GM23338 (cell line): ENCODE data around the gene TAGLN. TPM values are rescaled to one million over a fixed set of nuclear protein-coding genes. Genes with fewer than 3 reads are reported as not detected.

Experiments
- ATAC-seq: fragments of 200-7000 bp; cut with Tn5 transposase; 3 replicates; pipeline ENCODE4 v1.9.1; 2020
- DNase-seq: peaks from one replicate; pipeline ENCODE4 v3.0.0-alpha.2; 2015; ENCODE audit warnings: low spot score
- H2AFZ ChIP-seq: fragments of 200-600 bp; sonication (generic); 2 replicates; pipeline ENCODE4 v1.8.0; 2016; ENCODE audit warnings: antibody characterized with exemption, mild to moderate bottlenecking, moderate library complexity
- H3F3A ChIP-seq: fragments of 200-600 bp; sonication (generic); replicated peaks from 2 replicates; pipeline ENCODE4 v1.8.0; 2017; ENCODE audit warnings: antibody characterized with exemption, mixed run types, low read depth
- H3K27ac ChIP-seq: fragments of 200-600 bp; sonication (generic); 2 replicates; pipeline ENCODE4 v1.6.1; 2016; ENCODE audit warnings: low read depth
- H3K27me3 ChIP-seq: fragments of 200-600 bp; sonication (generic); 2 replicates; pipeline ENCODE4 v1.8.0; 2016; ENCODE audit warnings: mild to moderate bottlenecking, mixed run types, moderate library complexity; ENCODE audit not compliant: insufficient read depth
- H3K36me3 ChIP-seq: fragments of 200-600 bp; sonication (generic); 2 replicates; pipeline ENCODE4 v1.8.0; 2016; ENCODE audit warnings: mild to moderate bottlenecking; ENCODE audit not compliant: insufficient read depth
- H3K4me1 ChIP-seq: fragments of 200-600 bp; sonication (generic); 2 replicates; pipeline ENCODE4 v1.8.0; 2016; ENCODE audit warnings: mild to moderate bottlenecking, moderate library complexity; ENCODE audit not compliant: insufficient read depth
- H3K4me2 ChIP-seq: fragments of 200-600 bp; sonication (generic); 2 replicates; pipeline ENCODE4 v1.7.1; 2017; ENCODE audit warnings: mixed run types
- H3K4me3 ChIP-seq: fragments of 200-600 bp; sonication (generic); 2 replicates; pipeline ENCODE4 v1.6.1; 2016; ENCODE audit warnings: mixed run types
- H3K79me2 ChIP-seq: fragments of 200-600 bp; sonication (generic); replicated peaks from 2 replicates; pipeline ENCODE4 v1.8.0; 2017; ENCODE audit warnings: mild to moderate bottlenecking; ENCODE audit not compliant: insufficient read depth
- H3K9me2 ChIP-seq: fragments of 200-600 bp; sonication (generic); 2 replicates; pipeline ENCODE4 v1.8.0; 2017; ENCODE audit not compliant: insufficient read depth
- H4K20me1 ChIP-seq: fragments of 200-600 bp; sonication (generic); replicated peaks from 2 replicates; pipeline ENCODE4 v1.8.0; 2017; ENCODE audit warnings: mild to moderate bottlenecking; ENCODE audit not compliant: insufficient read depth
- H3K27ac Mint-ChIP-seq: 2 replicates; pipeline ENCODE4 v1.8.0; 2020; ENCODE audit warnings: inconsistent platforms, mild to moderate bottlenecking, moderate library complexity, mixed read lengths
- H3K27me3 Mint-ChIP-seq: 3 replicates; pipeline ENCODE4 v1.8.0; 2022; ENCODE audit warnings: low read depth, mild to moderate bottlenecking, moderate library complexity, mixed read lengths, inconsistent platforms; ENCODE audit not compliant: insufficient read depth, poor library complexity
- H3K36me3 Mint-ChIP-seq: 3 replicates; pipeline ENCODE4 v1.8.0; 2021; ENCODE audit warnings: low read depth, mild to moderate bottlenecking, inconsistent platforms, moderate library complexity, mixed read lengths
- H3K4me1 Mint-ChIP-seq: 3 replicates; pipeline ENCODE4 v1.8.0; 2020; ENCODE audit warnings: mild to moderate bottlenecking, inconsistent platforms, mixed read lengths
- H3K4me3 Mint-ChIP-seq: 3 replicates; pipeline ENCODE4 v1.8.0; 2021; ENCODE audit warnings: moderate library complexity, mild to moderate bottlenecking, inconsistent platforms, mixed read lengths
- H3K9me3 Mint-ChIP-seq: 3 replicates; pipeline ENCODE4 v1.8.0; 2020; ENCODE audit warnings: moderate library complexity, mild to moderate bottlenecking, inconsistent platforms, mixed read lengths
- CREB1 ChIP-seq: fragments of 250-450 bp; sonication (Bioruptor Pico); IDR thresholded peaks from 2 replicates; pipeline ENCODE4 v1.5.0; 2020; ENCODE audit warnings: low read depth, mild to moderate bottlenecking, moderate library complexity
- CTCF ChIP-seq, 2 experiments: fragments of 200-600 bp in 1 of 2; sonication (generic) in 1 of 2; conservative IDR thresholded peaks; 2 replicates each; pipeline versions ENCODE4 v1.5.1 to v1.6.1; 2016 to 2017; ENCODE audit warnings: antibody characterized with exemption in 2 of 2, low read depth in 2 of 2, mild to moderate bottlenecking in 2 of 2, moderate library complexity in 1 of 2
- ETS1 ChIP-seq: IDR thresholded peaks from 2 replicates; pipeline ENCODE4 v1.6.1; 2016; ENCODE audit warnings: antibody characterized with exemption
- EZH2 ChIP-seq: fragments of 200-600 bp; sonication (generic); IDR thresholded peaks from one replicate; pipeline ENCODE4 v1.8.0; 2017; ENCODE audit warnings: antibody characterized with exemption, mild to moderate bottlenecking, low read depth; ENCODE audit not compliant: unreplicated experiment
- EZH2phosphoT487 ChIP-seq: fragments of 200-600 bp; sonication (generic); IDR thresholded peaks from one replicate; pipeline ENCODE4 v1.8.1; 2018; ENCODE audit warnings: antibody characterized with exemption; ENCODE audit not compliant: unreplicated experiment
- JUNB ChIP-seq: IDR thresholded peaks from one replicate; pipeline ENCODE4 v1.6.1; 2016; ENCODE audit warnings: antibody characterized with exemption; ENCODE audit not compliant: unreplicated experiment
- NANOG ChIP-seq: IDR thresholded peaks from 2 replicates; pipeline ENCODE4 v1.6.1; 2016; ENCODE audit warnings: antibody characterized with exemption, borderline replicate concordance
- POLR2AphosphoS5 ChIP-seq: IDR thresholded peaks from 2 replicates; pipeline ENCODE4 v1.6.1; 2016; ENCODE audit warnings: antibody characterized with exemption, low read depth
- REST ChIP-seq: IDR thresholded peaks from one replicate; pipeline ENCODE4 v1.6.1; 2018; ENCODE audit warnings: antibody characterized with exemption; ENCODE audit not compliant: unreplicated experiment
- STAT1 ChIP-seq: IDR thresholded peaks from one replicate; pipeline ENCODE4 v1.6.1; 2016; ENCODE audit warnings: antibody characterized with exemption; ENCODE audit not compliant: unreplicated experiment
- ZNF114 ChIP-seq: fragments of 250-450 bp; sonication (Bioruptor Pico); IDR thresholded peaks from 2 replicates; pipeline ENCODE4 v1.5.0; 2020; ENCODE audit warnings: mild to moderate bottlenecking, moderate library complexity
- ZNF331 ChIP-seq: fragments of 250-450 bp; sonication (Bioruptor Pico); IDR thresholded peaks from 2 replicates; pipeline ENCODE4 v1.5.0; 2020; ENCODE audit warnings: low read depth, mild to moderate bottlenecking, moderate library complexity
- ZNF462 ChIP-seq: fragments of 250-450 bp; sonication (Bioruptor Pico); IDR thresholded peaks from 2 replicates; pipeline ENCODE4 v1.5.0; 2020; ENCODE audit warnings: mild to moderate bottlenecking, moderate library complexity
- polyA plus RNA-seq: library from polyadenylated mRNA; unstranded; fragments of >200 nt; fragmentation: Nextera tagmentation; extraction: Ambion mirVana; gene quantifications from 2 replicates; pipeline ENCODE4 v1.2.1, GENCODE V29; 2016
- total RNA-seq: library from RNA; depleted of rRNA; stranded (reverse); fragments of >200 nt; shearing (Covaris generic); gene quantifications from 2 replicates; pipeline ENCODE4 v1.2.3, GENCODE V29; 2014

Gene TAGLN
- total and polyA plus RNA-seq, 2 experiments from 2014 or later: 86.8 to 130 TPM

- no peaks in the 10 kb centered on the region for H3K4me1 ChIP-seq
- H3K36me3 Mint-ChIP-seq: peaks cover 25% of the 10 kb centered on the region
- no peak overlapping the region; the same call in 1 of the 2 replicates for H3K27ac Mint-ChIP-seq
- H3K27ac ChIP-seq: no peak overlapping the region
- peaks cover 8% of the 10 kb centered on the region for H3K4me1 Mint-ChIP-seq
- no peaks in the 10 kb centered on the region for H3K79me2 ChIP-seq
- DNase-seq (no peak), ATAC-seq (no peak)
- H3F3A ChIP-seq: no peaks in the 10 kb centered on the region
- no peak for TF ChIP-seq CTCF (conservative IDR thresholded peaks at IDR 0.05; ENCODE audit: low read depth in 2 of 2)
- no peak for TF ChIP-seq ZNF114 (CRISPR knock-in tag)
- no peak for TF ChIP-seq CREB1 (CRISPR knock-in tag)
- no peak for TF ChIP-seq REST
- TF ChIP-seq NANOG: no peak
- no peak for TF ChIP-seq ETS1
- TF ChIP-seq JUNB: no peak
- no peak for TF ChIP-seq ZNF331 (CRISPR knock-in tag)
- TF ChIP-seq EZH2phosphoT487: no peak
- no peak for TF ChIP-seq ZNF462
- no peak for TF ChIP-seq STAT1
- TF ChIP-seq POLR2AphosphoS5: no peak
- TF ChIP-seq EZH2: no peak
- H3K4me3 Mint-ChIP-seq: no peak overlapping the region
- H2AFZ ChIP-seq: no peak overlapping the region
- H3K27me3 ChIP-seq: no peaks in the 10 kb centered on the region
- H3K36me3 ChIP-seq: 0 out of 2 replicates have a peak, but pooled peaks cover 6% of the 10 kb centered on the region
- no peaks in the 10 kb centered on the region for H3K9me2 ChIP-seq
- no peaks in the 10 kb centered on the region for H3K9me3 Mint-ChIP-seq
- H3K27me3 Mint-ChIP-seq: peaks cover 11% of the 10 kb centered on the region
- no peak overlapping the region for H3K4me2 ChIP-seq
- H3K4me3 ChIP-seq: no peak overlapping the region
- peaks cover 4% of the 10 kb centered on the region; the same call in 1 of the 2 replicates for H4K20me1 ChIP-seq
Observed at GRCh38 chr11:117220999-117221774, 22.0 kb downstream of the TAGLN start.
